Kidney (tissue), 14 donors: ENCODE results near the gene TTC27. TPM values are rescaled to one million over a fixed set of nuclear protein-coding genes. Genes with fewer than 3 reads are reported as not detected.
A peak's percentile ranks its signal among the peaks of the same experiment; 100 is the strongest.

Experiments used
- DNase-seq, 5 donors: peaks; one replicate each; pipeline ENCODE4 v3.0.0-alpha.2; 2013 to 2020
- FAIRE-seq: peaks from 2 replicates; lab custom pipeline; 2012; peaks lifted over from hg19 to GRCh38; lab: Jason Lieb, UNC
- H3K27ac ChIP-seq, 2 donors: one replicate each; pipeline ENCODE4 v1.7.0; 2013; ENCODE audit warnings: low read depth in 2 of 2, low read length in 2 of 2, inconsistent platforms in 1 of 2
- H3K27me3 ChIP-seq: one replicate; pipeline ENCODE4 v1.7.1; 2013; ENCODE audit warnings: low read length, inconsistent platforms; ENCODE audit not compliant: control insufficient read depth, insufficient read depth
- H3K36me3 ChIP-seq, 3 donors: one replicate each; pipeline versions ENCODE4 v1.7.0 to v1.7.1; 2013; ENCODE audit warnings: low read length in 3 of 3, control low read depth in 1 of 3, inconsistent platforms in 1 of 3; ENCODE audit not compliant: insufficient read depth in 3 of 3, control insufficient read depth in 2 of 3
- H3K4me1 ChIP-seq, 3 donors: one replicate each; pipeline versions ENCODE4 v1.7.0 to v1.7.1; 2013; ENCODE audit warnings: low read length in 3 of 3, inconsistent platforms in 1 of 3, low read depth in 1 of 3; ENCODE audit not compliant: control insufficient read depth in 2 of 3, insufficient read depth in 2 of 3
- H3K4me3 ChIP-seq, 3 donors: one replicate each; pipeline versions ENCODE4 v1.7.0 to v1.8.1; 2013; ENCODE audit warnings: low read length in 3 of 3, control low read depth in 1 of 3, inconsistent platforms in 1 of 3
- H3K9ac ChIP-seq, 3 donors: one replicate each; pipeline versions ENCODE4 v1.7.0 to v1.7.1; 2013; ENCODE audit warnings: low read length in 3 of 3, control low read depth in 1 of 3, inconsistent platforms in 1 of 3
- H3K9me3 ChIP-seq, 3 donors: one replicate each; pipeline versions ENCODE4 v1.7.0 to v1.7.1; 2013; ENCODE audit warnings: low read length in 3 of 3, control low read depth in 1 of 3, inconsistent platforms in 1 of 3; ENCODE audit not compliant: control insufficient read depth in 2 of 3, insufficient read depth in 1 of 3
- intact Hi-C: fragments of 100-400 bp; cut with DNase I; formaldehyde crosslinking; loops from one replicate; pipeline ENCODE4 v1.11.1; 2022
- polyA plus RNA-seq: library from polyadenylated mRNA; stranded (reverse); fragments of 350-450 nt; fragmentation: Illumina TruSeq; extraction: RNeasy Lipid Tissue Mini Kit (QIAGEN cat#74804); gene quantifications from one replicate; pipeline ENCODE4 v1.2.3, GENCODE V29; 2014; ENCODE audit warnings: low read depth, low replicate concordance; ENCODE audit not compliant: insufficient read depth
- total RNA-seq: library from RNA; stranded (reverse); fragmentation: NEBNext Ultra II Directional; extraction: Animal tissue kit (Norgen Biotek cat#: 25700); gene quantifications from one replicate; pipeline ENCODE4 v1.2.1, GENCODE V29; 2021
- TF ChIP-seq, protein P1 (sequence below): IDR thresholded peaks from 3 replicates; pipeline ENCODE4 v1.5.1; 2012; ENCODE audit warnings: mild to moderate bottlenecking, moderate library complexity, borderline replicate concordance; ENCODE audit not compliant: insufficient read depth; ENCODE audit errors: extremely low read depth
- donor health status: control.
- donor health status: control.
- donor health status: control.
- donor health status: control.
- donor health status: control.
- donor health status: DM: yes; HTN: yes; CAD: no.
- donor health status: Normal renal cell carcinoma (clear cell type).

Gene TTC27
- total and polyA plus RNA-seq, 2 donors from 2014 or later = 8.0 to 19.7 TPM

DNA sequence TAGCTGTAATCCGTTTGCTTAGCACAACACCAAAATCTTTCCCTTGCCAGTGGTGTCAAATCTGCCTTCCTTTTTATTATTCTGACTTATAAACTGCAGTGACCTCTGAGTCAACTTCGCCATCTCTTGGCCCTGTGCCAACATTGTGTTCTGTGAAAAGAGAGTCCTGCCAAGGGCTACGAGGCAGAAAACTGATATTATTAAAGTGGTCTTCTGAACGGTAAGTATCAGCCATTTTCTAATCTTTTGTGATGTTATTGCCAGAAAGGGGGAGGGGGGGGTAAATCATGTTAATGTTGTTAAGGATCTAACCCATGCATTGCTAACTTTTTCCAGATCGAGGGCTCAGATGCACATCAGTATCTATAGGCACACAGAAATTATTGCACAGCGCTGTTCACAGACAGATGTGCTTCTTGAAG lies 197.5 kb downstream of the TTC27 start:
- Histone ChIP-seq H3K9me3 (peaks cover 0 to 5% (median 2%) of the 10 kb centered on the region in 3 donors), H3K36me3 (no peaks in the 10 kb centered on the region), H3K4me3 (no peak overlapping the region), H3K27ac (no peak overlapping the region), H3K9ac (no peak overlapping the region), H3K4me1 (no peaks in the 10 kb centered on the region), H3K27me3 (no peaks in the 10 kb centered on the region)
- intact Hi-C loops = no loop called here
- DNase-seq = peak in 3 of 5 donors; percentile 45 to 62 (median 53)
- TF ChIP-seq, protein P1, sequence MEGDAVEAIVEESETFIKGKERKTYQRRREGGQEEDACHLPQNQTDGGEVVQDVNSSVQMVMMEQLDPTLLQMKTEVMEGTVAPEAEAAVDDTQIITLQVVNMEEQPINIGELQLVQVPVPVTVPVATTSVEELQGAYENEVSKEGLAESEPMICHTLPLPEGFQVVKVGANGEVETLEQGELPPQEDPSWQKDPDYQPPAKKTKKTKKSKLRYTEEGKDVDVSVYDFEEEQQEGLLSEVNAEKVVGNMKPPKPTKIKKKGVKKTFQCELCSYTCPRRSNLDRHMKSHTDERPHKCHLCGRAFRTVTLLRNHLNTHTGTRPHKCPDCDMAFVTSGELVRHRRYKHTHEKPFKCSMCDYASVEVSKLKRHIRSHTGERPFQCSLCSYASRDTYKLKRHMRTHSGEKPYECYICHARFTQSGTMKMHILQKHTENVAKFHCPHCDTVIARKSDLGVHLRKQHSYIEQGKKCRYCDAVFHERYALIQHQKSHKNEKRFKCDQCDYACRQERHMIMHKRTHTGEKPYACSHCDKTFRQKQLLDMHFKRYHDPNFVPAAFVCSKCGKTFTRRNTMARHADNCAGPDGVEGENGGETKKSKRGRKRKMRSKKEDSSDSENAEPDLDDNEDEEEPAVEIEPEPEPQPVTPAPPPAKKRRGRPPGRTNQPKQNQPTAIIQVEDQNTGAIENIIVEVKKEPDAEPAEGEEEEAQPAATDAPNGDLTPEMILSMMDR = no peak
- no peak for FAIRE-seq

DNA sequence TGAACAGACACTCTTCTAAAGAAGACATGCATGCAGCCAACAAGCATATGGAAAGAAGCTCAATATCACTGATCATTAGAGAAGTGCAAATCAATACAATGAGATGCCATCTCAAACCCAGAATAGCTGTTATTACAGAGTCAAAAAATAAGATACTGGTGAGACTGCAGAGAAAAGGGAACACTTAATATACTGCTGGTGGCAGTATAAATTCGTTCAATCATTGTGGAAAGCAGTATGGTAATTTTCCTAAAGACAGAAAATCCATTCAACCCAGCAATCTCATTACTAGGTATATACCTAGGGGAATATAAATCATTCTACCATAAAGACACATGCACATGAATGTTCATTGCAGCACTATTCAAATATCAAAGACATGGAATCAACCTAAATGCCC lies 202.3 kb downstream of the TTC27 start:
- Histone ChIP-seq H3K4me1 (no peaks in the 10 kb centered on the region), H3K36me3 (no peaks in the 10 kb centered on the region), H3K4me3 (no peak overlapping the region), H3K27me3 (no peaks in the 10 kb centered on the region), H3K27ac (no peak overlapping the region), H3K9me3 (peaks cover 0 to 5% (median 2%) of the 10 kb centered on the region in 3 donors), H3K9ac (no peak overlapping the region)
- FAIRE-seq (no peak), DNase-seq (no peak)
- intact Hi-C loops = no loop called here
- TF ChIP-seq, protein P1 = no peak

DNA sequence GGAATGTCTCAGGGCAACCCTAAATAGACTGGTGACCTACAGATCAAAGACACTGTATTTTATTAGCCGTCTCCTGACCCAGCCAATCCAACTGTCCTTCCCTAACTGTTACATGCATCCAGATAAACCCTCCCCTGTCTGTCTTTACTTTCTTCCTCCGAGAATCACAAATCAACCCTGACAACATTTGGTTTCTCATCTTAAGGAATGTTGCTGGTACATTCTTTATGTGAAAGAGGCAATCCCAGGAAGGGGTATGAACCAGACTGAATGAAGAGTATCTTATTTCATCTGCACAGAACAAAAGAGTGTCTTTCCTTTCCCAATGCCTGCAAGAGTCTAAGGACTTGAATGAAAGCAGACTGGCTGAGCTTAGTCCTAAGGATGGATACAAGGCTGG lies 205.0 kb downstream of the TTC27 start:
- FAIRE-seq (no peak), DNase-seq (peak in 3 of 5 donors; percentile 17 to 87 (median 85))
- H3K4me3 ChIP-seq = no peak overlapping the region
- no peak overlapping the region for H3K27ac ChIP-seq
- peaks cover 0 to 1% (median 0%) of the 10 kb centered on the region in 3 donors for H3K4me1 ChIP-seq
- intact Hi-C loops = no loop called here
- no peaks in the 10 kb centered on the region for H3K27me3 ChIP-seq
- TF ChIP-seq, protein P1 = no peak
- peaks cover 0 to 5% (median 2%) of the 10 kb centered on the region in 3 donors for H3K9me3 ChIP-seq
- H3K36me3 ChIP-seq = no peaks in the 10 kb centered on the region
- H3K9ac ChIP-seq = no peak overlapping the region

DNA sequence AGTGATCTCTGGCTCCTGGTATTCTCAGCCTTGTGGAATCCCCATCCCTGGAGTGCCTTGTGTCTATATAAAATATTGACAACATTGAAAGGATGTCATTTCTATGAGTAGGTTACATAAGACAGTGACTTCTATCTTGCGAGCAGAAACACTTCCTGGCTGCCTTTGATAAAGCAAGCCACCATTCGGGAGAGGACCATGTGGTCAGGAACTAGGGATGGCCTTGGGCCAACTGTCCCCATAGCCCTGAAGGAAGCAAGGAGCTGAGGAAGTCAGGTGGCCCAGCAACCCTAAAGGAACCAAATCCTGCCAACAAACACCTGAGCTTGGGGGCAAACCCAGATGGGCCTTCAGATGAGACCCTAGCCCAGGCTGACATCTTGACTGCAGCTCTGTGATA lies 205.9 kb downstream of the TTC27 start:
- no peak overlapping the region for H3K27ac ChIP-seq
- DNase-seq = no peak
- no peaks in the 10 kb centered on the region for H3K27me3 ChIP-seq
- H3K9ac ChIP-seq = no peak overlapping the region
- intact Hi-C loops = no loop called here
- no peaks in the 10 kb centered on the region for H3K36me3 ChIP-seq
- peaks cover 0 to 4% (median 0%) of the 10 kb centered on the region in 3 donors for H3K4me1 ChIP-seq
- peaks cover 0 to 5% (median 2%) of the 10 kb centered on the region in 3 donors for H3K9me3 ChIP-seq
- FAIRE-seq = no peak
- no peak overlapping the region for H3K4me3 ChIP-seq
- TF ChIP-seq, protein P1 = no peak
